ENCODE results near the gene NIT1.

DNA sequence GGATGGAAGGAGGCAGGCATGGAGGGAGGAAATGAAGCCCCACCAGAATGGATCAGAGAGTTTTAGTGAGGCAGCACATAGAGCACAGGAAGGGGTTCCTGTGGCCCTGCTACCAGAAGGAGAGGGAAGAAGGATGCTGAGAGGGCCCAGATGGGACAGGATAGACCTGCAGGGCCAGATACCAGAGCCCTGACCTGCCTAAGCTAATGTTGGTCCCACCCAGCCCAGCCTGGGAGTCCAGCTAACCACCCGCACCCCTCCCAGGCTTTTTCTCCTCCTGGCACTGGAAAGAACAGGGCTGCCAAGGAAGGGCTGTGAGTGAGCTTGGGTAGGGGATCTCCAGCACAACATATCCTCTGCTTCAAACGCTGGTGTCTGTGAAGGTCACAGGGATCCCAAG is 35.4 kb upstream of the NIT1 start:
- TF ChIP-seq POLR2AphosphoS5 (IDR thresholded peaks at IDR 0.05) (no peak), POLR2A (IDR thresholded peaks at IDR 0.05) (no peak)
- TF ChIP-seq, protein P1, sequence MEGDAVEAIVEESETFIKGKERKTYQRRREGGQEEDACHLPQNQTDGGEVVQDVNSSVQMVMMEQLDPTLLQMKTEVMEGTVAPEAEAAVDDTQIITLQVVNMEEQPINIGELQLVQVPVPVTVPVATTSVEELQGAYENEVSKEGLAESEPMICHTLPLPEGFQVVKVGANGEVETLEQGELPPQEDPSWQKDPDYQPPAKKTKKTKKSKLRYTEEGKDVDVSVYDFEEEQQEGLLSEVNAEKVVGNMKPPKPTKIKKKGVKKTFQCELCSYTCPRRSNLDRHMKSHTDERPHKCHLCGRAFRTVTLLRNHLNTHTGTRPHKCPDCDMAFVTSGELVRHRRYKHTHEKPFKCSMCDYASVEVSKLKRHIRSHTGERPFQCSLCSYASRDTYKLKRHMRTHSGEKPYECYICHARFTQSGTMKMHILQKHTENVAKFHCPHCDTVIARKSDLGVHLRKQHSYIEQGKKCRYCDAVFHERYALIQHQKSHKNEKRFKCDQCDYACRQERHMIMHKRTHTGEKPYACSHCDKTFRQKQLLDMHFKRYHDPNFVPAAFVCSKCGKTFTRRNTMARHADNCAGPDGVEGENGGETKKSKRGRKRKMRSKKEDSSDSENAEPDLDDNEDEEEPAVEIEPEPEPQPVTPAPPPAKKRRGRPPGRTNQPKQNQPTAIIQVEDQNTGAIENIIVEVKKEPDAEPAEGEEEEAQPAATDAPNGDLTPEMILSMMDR (IDR thresholded peaks at IDR 0.05), result no peak

All from breast epithelium (tissue), 3 donors.